Measurements from ENCODE around the gene KCND3. TPM values are rescaled to one million over a fixed set of nuclear protein-coding genes. Genes with fewer than 3 reads are reported as not detected.

KCND3 gene
- total RNA-seq, 1 experiment from 2014 or later, result not detected

GRCh38 chr1:111831153-111831552, 158.3 kb downstream of the KCND3 start:
- no peak for TF ChIP-seq CTCF (IDR thresholded peaks at IDR 0.05; ENCODE audit: unreplicated experiment)
- ChIA-PET CTCF (no interaction called here), POLR2A (no interaction called here)
- Mint-ChIP-seq H3K27me3 (ENCODE audit: insufficient read depth, unreplicated experiment) (peaks cover 56% of the 10 kb centered on the region), H3K9me3 (ENCODE audit: unreplicated experiment) (no peaks in the 10 kb centered on the region), H3K27ac (ENCODE audit: low read depth, unreplicated experiment) (no peak overlapping the region), H3K4me3 (ENCODE audit: unreplicated experiment) (no peak overlapping the region), H3K36me3 (ENCODE audit: insufficient read depth, unreplicated experiment) (no peaks in the 10 kb centered on the region), H3K4me1 (ENCODE audit: insufficient read depth, unreplicated experiment) (no peaks in the 10 kb centered on the region)
- DNase-seq (ENCODE audit: unreplicated experiment), result no peak
- intact Hi-C loops (cut with micrococcal nuclease), result no loop called here
- BruUV-seq (replicated peaks), result no TSS peak

- CTCF ChIA-PET, result interaction anchor here (0.5 kb wide), 1 partner anchor 1304 kb away, joined by 4 read pairs; no protein-coding TSS in a partner anchor
- H3K9me3 Mint-ChIP-seq (ENCODE audit: unreplicated experiment), result no peaks in the 10 kb centered on the region
- POLR2A ChIA-PET, result no interaction called here
- DNase-seq (ENCODE audit: unreplicated experiment), result no peak
- intact Hi-C loops (cut with micrococcal nuclease), result no loop called here
- no TSS peak for BruUV-seq (replicated peaks)
- H3K4me1 Mint-ChIP-seq (ENCODE audit: insufficient read depth, unreplicated experiment), result no peaks in the 10 kb centered on the region
- peaks cover 69% of the 10 kb centered on the region for H3K27me3 Mint-ChIP-seq (ENCODE audit: insufficient read depth, unreplicated experiment)
- H3K27ac Mint-ChIP-seq (ENCODE audit: low read depth, unreplicated experiment), result no peak overlapping the region
- no peak overlapping the region for H3K4me3 Mint-ChIP-seq (ENCODE audit: unreplicated experiment)
- no peaks in the 10 kb centered on the region for H3K36me3 Mint-ChIP-seq (ENCODE audit: insufficient read depth, unreplicated experiment)
- TF ChIP-seq CTCF (IDR thresholded peaks at IDR 0.05; ENCODE audit: unreplicated experiment), result no peak
These were observed 161.5 kb downstream of the KCND3 start for GRCh38 chr1:111827946-111828345.

- no TSS peak for BruUV-seq (replicated peaks)
These were observed 163.2 kb downstream of the KCND3 start for GRCh38 chr1:111826278-111826677.

GRCh38 chr1:111825217-111825616, 164.3 kb downstream of the KCND3 start:
- BruUV-seq (replicated peaks), result no TSS peak
- Mint-ChIP-seq H3K36me3 (ENCODE audit: insufficient read depth, unreplicated experiment) (no peaks in the 10 kb centered on the region), H3K4me3 (ENCODE audit: unreplicated experiment) (no peak overlapping the region), H3K27me3 (ENCODE audit: insufficient read depth, unreplicated experiment) (peaks cover 57% of the 10 kb centered on the region), H3K9me3 (ENCODE audit: unreplicated experiment) (no peaks in the 10 kb centered on the region), H3K4me1 (ENCODE audit: insufficient read depth, unreplicated experiment) (no peaks in the 10 kb centered on the region), H3K27ac (ENCODE audit: low read depth, unreplicated experiment) (no peak overlapping the region)
- ChIA-PET POLR2A (no interaction called here), CTCF (no interaction called here)
- DNase-seq (ENCODE audit: unreplicated experiment), result no peak
- intact Hi-C loops (cut with micrococcal nuclease), result no loop called here
- TF ChIP-seq CTCF (IDR thresholded peaks at IDR 0.05; ENCODE audit: unreplicated experiment), result no peak

More at GRCh38 chr1:111826278-111826677, 163.2 kb downstream of the KCND3 start:
- no peak for TF ChIP-seq CTCF (IDR thresholded peaks at IDR 0.05; ENCODE audit: unreplicated experiment)
- no peaks in the 10 kb centered on the region for H3K4me1 Mint-ChIP-seq (ENCODE audit: insufficient read depth, unreplicated experiment)
- no peaks in the 10 kb centered on the region for H3K36me3 Mint-ChIP-seq (ENCODE audit: insufficient read depth, unreplicated experiment)
- intact Hi-C loops (cut with micrococcal nuclease), result no loop called here
- no peak for DNase-seq (ENCODE audit: unreplicated experiment)
- H3K27me3 Mint-ChIP-seq (ENCODE audit: insufficient read depth, unreplicated experiment), result peaks cover 62% of the 10 kb centered on the region
- CTCF ChIA-PET, result interaction anchor here (0.6 kb wide), 1 partner anchor 267 kb away, joined by 3 read pairs; no protein-coding TSS in a partner anchor
- no peak overlapping the region for H3K27ac Mint-ChIP-seq (ENCODE audit: low read depth, unreplicated experiment)
- no peaks in the 10 kb centered on the region for H3K9me3 Mint-ChIP-seq (ENCODE audit: unreplicated experiment)
- POLR2A ChIA-PET, result no interaction called here
- H3K4me3 Mint-ChIP-seq (ENCODE audit: unreplicated experiment), result no peak overlapping the region

Data from MCF 10A (cell line).